Stimulated activated CD4-positive, alpha-beta T cell treated with anti-CD3 and anti-CD28 coated beads, Interleukin-4, amount 100 ng/mL, for 48 hours (primary cell): Measurements from ENCODE around the gene GOLGA3.
A peak's percentile ranks its signal among the peaks of the same experiment; 100 is the strongest.
"Not testable (repeated sequence)": the region's sequence is repeated elsewhere in the genome, so short reads cannot be mapped to it uniquely, and the experiment has no call there.

Experiments
- DNase-seq, 2 donors: peaks; one replicate each; pipeline ENCODE4 v3.0.0-alpha.2; 2020; ENCODE audit warnings: low read depth in 2 of 2

Gene GOLGA3

DNA sequence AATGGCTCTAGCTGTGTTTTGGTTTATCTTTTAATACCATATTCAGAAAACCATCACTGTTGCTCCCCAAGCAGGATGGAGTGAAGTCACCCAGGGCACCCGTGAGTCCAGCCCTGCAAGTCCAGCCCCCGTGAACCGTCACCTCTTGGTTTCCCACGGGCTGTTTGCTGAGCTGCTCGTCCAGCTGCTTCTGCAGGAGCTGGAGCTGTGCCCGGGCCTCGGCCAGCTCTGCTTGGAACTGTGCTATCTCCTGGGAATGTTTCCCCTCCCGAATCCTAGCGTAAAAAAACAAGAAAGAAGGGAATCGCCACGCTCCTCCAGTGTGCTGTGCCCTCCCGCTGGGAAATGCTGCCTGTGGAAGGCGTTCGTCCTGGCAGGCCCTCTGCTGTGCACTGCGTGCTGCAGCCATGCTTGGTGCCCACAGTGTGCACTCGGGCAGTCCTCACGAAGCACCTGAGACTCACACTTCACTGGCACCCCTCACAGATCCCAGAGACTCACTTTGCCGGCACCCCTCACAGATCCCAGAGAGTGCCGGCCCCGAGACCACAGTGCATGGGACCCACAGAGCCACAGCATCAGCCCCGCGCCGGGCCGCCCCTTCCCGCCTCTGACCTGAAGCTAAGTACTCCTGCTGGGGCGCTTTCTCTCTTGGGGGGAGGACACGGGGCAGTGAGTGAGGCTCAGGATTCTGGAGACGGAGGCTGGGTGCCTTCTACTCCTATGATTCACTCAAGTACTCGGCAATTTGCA, 51.7 kb downstream of the GOLGA3 start:
- DNase-seq = no peak

DNA sequence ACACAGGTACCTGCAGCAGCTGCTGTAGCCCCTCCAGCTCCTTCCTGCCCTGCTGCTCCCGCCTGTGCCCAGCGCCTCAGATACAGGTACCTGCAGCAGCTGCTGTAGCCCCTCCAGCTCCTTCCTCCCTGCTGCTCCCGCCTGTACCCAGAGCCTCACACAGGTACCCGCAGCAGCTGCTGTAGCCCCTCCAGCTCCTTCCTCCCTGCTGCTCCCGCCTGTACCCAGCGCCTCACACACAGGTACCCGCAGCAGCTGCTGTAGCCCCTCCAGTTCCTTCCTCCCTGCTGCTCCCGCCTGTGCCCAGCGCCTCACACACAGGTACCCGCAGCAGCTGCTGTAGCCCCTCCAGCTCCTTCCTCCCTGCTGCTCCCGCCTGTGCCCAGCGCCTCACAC, 52.4 kb downstream of the GOLGA3 start:
- DNase-seq = not testable (repeated sequence)

GRCh38 chr12:132775502-132776229, 53.0 kb downstream of the GOLGA3 start:
- DNase-seq = no peak

GRCh38 chr12:132774646-132775275, 53.9 kb downstream of the GOLGA3 start:
- no peak for DNase-seq

DNA sequence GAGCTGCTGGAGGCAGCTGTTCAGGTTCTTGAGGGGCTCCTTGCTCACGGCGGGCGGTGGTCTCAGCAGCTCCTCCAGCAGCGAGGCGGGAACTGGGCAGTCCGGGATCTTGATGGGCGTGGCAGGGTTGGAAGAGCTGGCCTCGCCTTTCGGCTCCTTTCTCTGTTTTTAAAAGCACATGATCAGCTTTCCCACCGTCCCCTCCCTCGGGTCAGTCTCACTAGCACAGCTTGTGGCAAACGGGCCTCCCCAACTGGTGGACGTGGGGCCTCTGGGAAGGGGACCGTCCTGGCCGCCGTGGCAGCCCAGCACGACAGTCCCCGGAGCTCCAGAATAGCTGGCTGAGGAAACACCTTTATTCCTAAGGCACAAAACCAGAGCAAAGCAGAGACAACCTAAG, 54.5 kb downstream of the GOLGA3 start:
- DNase-seq = no peak

- DNase-seq = no peak
Measured at GRCh38 chr12:132773077-132773955, 55.4 kb downstream of the GOLGA3 start.

DNA sequence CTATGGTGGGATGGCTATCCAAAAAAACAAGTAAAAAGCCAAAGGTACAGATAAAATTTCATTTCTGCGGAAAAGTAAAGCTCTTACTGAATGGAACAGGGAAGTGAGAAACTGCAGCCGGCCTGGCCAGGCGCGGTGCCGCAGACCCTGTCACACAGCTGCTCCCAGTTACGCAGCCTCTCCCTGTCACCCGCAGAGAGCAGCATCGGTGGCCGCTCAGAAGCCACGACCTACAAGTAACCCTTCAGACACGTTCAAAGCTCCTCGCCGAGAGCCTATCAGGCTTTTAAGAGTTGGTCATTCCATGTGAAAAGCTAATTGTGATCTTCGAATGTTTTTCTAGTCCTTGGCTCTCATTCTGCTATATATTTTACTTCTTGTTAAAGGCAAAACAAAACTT, 56.1 kb downstream of the GOLGA3 start:
- no peak for DNase-seq

DNA sequence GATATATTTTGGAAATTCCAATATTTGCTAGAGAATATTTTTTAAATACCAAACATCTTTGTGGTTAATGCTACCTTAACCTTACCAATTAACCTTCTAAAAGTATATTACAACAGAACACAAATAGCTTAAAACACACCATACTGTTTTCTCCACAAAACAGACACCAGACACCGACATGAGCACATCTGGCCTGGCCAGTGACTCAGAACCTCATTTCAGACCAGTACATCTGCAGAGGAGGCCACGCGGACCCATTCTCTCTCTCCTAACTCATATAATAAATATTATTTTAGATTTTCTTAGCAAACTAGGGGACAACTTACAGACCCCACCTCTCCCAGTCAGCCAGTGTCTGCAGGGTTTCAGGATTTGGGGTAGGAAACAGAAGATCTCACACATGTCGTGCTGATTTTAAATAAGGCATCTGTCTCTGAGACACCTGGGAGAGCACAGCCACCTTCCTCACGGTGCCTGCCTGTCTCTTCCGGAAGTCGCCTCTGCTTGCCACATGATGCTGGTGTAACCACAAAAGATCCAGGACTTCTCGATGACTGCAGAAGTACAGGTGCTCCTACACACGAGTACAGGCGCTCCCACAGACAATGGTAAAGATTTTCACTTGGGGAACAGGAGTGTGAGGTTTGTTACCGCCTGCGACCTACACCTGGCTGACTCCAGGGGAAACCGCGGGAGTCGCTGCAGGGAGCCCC, 57.4 kb downstream of the GOLGA3 start:
- no peak for DNase-seq

GRCh38 chr12:132766380-132767085, 62.1 kb downstream of the GOLGA3 start:
- no peak for DNase-seq

- DNase-seq = no peak
Measured at GRCh38 chr12:132765361-132765760, 63.3 kb downstream of the GOLGA3 start.

DNA sequence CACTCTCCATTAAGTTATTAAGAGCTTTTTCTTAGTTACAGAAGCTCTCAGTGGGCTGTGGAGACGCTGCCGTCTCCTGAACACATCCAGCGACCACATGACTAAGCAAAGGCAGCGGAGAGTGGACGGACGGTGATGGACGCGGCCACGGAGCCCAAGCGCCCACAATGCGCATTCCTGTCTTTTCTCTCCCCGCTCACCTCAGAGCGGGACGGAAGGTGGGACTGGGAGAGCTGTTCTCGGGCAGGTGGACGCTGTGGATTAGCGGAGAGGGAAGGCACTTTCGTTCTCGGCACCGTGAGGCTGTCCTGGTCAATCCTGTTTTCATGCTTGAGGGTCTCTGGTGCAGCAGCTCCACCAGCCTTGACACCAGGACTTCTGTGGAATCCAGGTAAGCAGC, 64.4 kb downstream of the GOLGA3 start:
- DNase-seq = no peak

GRCh38 chr12:132761921-132762583, 66.6 kb downstream of the GOLGA3 start:
- peak; percentile 81 to 82 for DNase-seq

DNA sequence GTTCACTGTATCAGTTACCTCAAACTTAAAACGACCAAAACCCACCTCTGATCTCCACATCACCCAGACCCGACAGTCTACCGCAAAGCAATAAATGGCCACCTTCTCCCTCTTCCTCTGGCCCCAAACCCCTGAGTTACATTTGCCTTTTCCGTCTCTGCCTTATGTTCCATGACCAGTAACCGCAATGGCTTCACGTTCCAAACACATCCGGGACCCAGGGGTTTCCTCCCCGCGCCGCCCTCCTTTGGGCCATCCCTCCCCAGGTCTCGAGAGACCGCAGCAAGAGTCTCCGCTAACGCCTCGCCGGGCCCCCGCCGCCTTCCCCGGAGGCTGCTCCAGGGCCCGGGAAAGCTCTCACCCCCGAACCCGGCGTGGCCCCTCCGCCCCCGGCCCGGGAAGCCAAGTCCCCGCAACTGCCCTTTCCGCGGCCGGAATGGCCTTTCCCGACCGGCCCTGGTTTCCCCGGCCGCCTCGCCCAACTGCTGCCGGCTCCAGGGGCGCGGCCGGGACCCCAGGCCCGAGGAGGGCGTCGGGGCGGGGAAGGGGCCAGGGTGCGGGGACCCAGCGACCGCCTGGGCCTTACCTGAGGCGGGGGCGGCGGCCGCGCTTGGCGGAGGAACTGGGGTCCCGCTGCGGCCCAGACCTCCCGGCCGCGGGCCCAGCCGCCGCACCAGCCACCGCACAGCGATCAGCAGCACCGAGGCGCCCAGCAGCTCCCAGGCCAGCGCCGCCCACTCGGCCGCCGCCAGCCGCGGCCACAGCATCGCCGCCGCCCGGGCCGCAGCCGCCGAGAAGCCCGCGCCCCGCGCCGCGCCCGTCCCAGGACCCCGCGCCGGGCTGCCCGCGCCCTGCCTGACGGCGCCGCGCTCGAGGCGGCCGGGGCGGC, 67.4 kb downstream of the GOLGA3 start, which contains the start of gene ANKLE2:
Gene ANKLE2 (minus strand): TSS at position 801 of the 889 bp plus-strand sequence. CDS start 34 bp downstream, at position 767.
- peak; percentile 56 to 69 for DNase-seq

GRCh38 chr12:132759359-132759758, 69.3 kb downstream of the GOLGA3 start:
- no peak for DNase-seq

GRCh38 chr12:132758825-132759224, 69.8 kb downstream of the GOLGA3 start:
- DNase-seq = not testable (repeated sequence)

GRCh38 chr12:132754160-132754932, 74.3 kb downstream of the GOLGA3 start:
- DNase-seq = no peak

DNA sequence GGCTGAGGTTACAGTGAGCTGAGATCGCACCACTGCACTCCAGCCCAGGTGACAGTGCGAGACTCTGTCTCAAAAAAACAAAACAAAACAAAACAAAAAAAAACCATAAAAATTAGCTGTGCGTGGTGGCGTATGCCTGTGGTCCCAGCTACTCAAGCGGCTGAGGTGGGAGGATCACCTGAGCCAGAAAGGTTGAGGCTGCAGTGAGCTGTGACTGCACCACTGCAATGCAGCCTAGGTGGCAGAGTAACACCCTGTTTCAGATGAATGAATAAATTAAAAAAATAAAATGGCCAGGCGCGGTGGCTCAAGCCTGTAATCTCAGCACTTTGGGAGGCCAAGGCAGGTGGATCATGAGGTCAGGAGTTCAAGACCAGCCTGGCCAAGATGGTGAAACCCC, 75.0 kb downstream of the GOLGA3 start:
- DNase-seq = not testable (repeated sequence)

DNA sequence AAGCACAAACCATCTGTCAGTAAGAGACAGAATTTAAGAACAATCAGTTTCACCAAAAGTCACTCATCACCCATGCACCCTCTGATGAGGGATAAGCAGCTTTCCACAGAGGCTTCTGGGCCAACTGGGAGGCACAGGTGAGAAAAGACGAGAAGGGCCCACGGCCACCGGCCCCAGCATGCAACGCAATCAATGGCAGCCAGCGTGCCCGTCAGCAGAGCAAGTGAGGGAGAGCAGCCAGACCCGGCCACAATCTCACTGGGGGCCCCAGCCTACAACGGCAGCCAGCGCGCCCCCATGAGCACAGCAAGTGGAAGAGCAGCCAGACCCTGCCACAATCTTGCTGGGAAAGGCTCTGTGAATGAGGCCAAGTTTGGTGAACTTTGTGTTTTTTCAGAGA, 80.3 kb downstream of the GOLGA3 start:
- DNase-seq = no peak
